ENCODE results near the gene RBKS. TPM values are rescaled to one million over a fixed set of nuclear protein-coding genes. Genes with fewer than 3 reads are reported as not detected.
A peak's percentile ranks its signal among the peaks of the same experiment; 100 is the strongest.

RBKS gene
- total and polyA plus RNA-seq, 8 donors = 1.5 to 3.9 (median 2.4) TPM

DNA sequence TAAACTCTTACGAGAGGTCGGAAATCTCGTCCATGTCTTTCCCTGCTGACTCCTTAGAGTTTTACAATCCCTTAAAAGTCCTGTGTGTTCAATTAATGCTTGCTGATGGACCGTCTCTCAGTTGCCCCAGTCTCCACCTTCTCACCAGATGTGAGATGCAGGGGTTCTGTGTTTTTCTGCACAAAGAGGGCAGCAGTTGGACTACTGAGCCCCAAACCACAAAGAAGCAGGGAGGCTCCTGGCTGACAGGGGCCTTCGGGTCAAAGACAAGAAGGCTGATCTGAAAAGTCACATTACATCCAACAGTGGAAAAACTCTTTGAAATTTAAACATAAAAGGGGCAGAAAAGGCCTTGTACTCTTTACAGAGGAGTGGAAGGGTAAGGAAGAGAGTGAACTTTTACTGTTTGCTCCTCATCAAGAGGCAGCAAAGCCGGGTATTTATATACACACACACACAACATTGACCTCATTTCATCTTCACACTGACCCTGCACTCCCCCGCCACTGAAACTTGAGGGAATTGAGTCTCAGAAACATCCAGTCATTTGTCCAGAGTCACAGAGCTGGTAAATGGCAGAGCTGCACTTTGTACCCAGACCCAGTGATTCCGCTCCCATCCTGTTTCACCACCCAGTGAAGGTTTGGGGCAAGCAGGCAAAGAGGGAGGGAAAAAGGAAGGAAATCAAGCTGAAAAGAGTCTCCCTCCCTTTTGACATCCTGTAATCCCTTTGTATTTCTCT is 94.9 kb downstream of the RBKS start:
- FAIRE-seq (no peak), DNase-seq (no peak), ATAC-seq (no peak)
- Histone ChIP-seq H3K4me1 (no peaks in the 10 kb centered on the region), H3K27me3 (no peaks in the 10 kb centered on the region), H3K4me3 (no peak overlapping the region), H3K9me3 (no peaks in the 10 kb centered on the region), H3K36me3 (no peaks in the 10 kb centered on the region), H3K27ac (no peak overlapping the region)
- intact Hi-C loops (cut with DNase I) = no loop called here
- 92% methylated on average over 8 of the region's 8 CpGs for WGBS, 2 donors
- TF ChIP-seq CTCF (IDR thresholded peaks at IDR 0.05) = no peak

DNA sequence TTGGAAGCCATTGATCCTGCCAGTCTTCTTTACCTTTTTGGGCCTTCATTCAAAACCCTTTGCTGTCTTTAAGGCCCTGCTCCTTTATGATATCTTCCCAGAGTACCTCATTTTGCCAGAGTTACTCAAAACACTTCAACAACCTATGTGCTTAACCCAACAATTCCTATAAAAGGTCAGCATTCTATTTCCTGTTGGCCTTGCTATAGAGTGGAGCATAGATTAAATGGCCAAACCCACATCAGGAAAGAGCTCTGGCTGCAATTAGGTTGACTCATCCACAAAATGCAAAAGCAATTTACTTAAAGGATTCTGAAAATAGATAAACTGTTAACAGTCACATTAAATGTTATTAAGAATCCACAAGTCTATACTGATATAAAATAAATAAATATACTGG is 97.4 kb downstream of the RBKS start:
- no peaks in the 10 kb centered on the region for H3K27me3 ChIP-seq
- FAIRE-seq (no peak), DNase-seq (no peak), ATAC-seq (no peak)
- no peaks in the 10 kb centered on the region for H3K36me3 ChIP-seq
- H3K4me3 ChIP-seq = no peak overlapping the region
- no peak for TF ChIP-seq CTCF (IDR thresholded peaks at IDR 0.05)
- no peaks in the 10 kb centered on the region for H3K4me1 ChIP-seq
- no peaks in the 10 kb centered on the region for H3K9me3 ChIP-seq
- intact Hi-C loops (cut with DNase I) = no loop called here
- no peak overlapping the region for H3K27ac ChIP-seq

DNA sequence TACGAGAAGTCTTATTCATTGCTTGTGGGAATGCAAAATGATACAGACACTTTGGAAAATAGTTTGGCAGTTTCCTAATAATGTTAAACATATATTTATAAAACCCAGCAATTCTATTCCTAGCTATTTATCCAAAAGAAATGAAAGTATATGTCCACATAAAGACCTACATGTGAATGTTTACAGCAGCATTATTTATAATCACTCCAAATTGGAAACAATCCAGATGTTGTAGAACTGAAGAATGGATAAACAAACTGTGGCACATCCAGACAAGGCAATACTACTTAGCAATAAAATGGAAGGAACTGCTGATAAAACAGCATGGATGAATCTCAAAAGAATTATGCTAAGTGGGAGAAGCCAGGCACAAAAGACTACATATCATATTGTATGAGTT is 99.4 kb downstream of the RBKS start:
- ATAC-seq = no peak
- H3K9me3 ChIP-seq = no peaks in the 10 kb centered on the region
- DNase-seq = no peak
- H3K36me3 ChIP-seq = no peaks in the 10 kb centered on the region
- H3K27me3 ChIP-seq = no peaks in the 10 kb centered on the region
- no peak overlapping the region for H3K27ac ChIP-seq
- no peaks in the 10 kb centered on the region for H3K4me1 ChIP-seq
- no peak for TF ChIP-seq CTCF (IDR thresholded peaks at IDR 0.05)
- intact Hi-C loops (cut with DNase I) = no loop called here
- WGBS, 2 donors = 97 to 98% methylated on average over 1 of the region's 1 CpG
- H3K4me3 ChIP-seq = no peak overlapping the region
- FAIRE-seq = no peak

GRCh38 chr2:27782701-27783100 is 107.5 kb downstream of the RBKS start:
- intact Hi-C loops (cut with DNase I) = no loop called here
- no peak for DNase-seq
- Histone ChIP-seq H3K27me3 (no peaks in the 10 kb centered on the region), H3K36me3 (peaks cover 0 to 3% (median 0%) of the 10 kb centered on the region in 3 donors), H3K4me3 (no peak overlapping the region), H3K9me3 (no peaks in the 10 kb centered on the region), H3K4me1 (no peaks in the 10 kb centered on the region), H3K27ac (no peak overlapping the region)
- no peak for TF ChIP-seq CTCF (IDR thresholded peaks at IDR 0.05)
- 94 to 96% methylated on average over 1 of the region's 1 CpG for WGBS, 2 donors
- no peak for ATAC-seq
- no peak for FAIRE-seq

GRCh38 chr2:27781496-27781895 is 108.7 kb downstream of the RBKS start:
- Histone ChIP-seq H3K9me3 (no peaks in the 10 kb centered on the region), H3K4me1 (peaks cover 0 to 4% (median 0%) of the 10 kb centered on the region in 3 donors), H3K4me3 (no peak overlapping the region), H3K27ac (no peak overlapping the region), H3K27me3 (no peaks in the 10 kb centered on the region), H3K36me3 (peaks cover 0 to 3% (median 0%) of the 10 kb centered on the region in 3 donors)
- intact Hi-C loops (cut with DNase I) = no loop called here
- DNase-seq (no peak), FAIRE-seq (no peak), ATAC-seq (peak in 3 of 4 donors; percentile 41 to 66 (median 53))
- TF ChIP-seq CTCF (IDR thresholded peaks at IDR 0.05) = no peak
- 54 to 68% methylated on average over 2 of the region's 2 CpGs for WGBS, 2 donors
